HFFc6 (cell line): Measurements from ENCODE around the gene RAB27A. TPM values are rescaled to one million over a fixed set of nuclear protein-coding genes. Genes with fewer than 3 reads are reported as not detected.

Experiments
- DNase-seq: peaks from one replicate; pipeline ENCODE4 v3.0.0-alpha.2; 2018
- H3K27ac Mint-ChIP-seq: 2 replicates; pipeline ENCODE4 v1.8.0; 2020; ENCODE audit warnings: mild to moderate bottlenecking, mixed read lengths
- H3K27me3 Mint-ChIP-seq: 2 replicates; pipeline ENCODE4 v1.8.0; 2021; ENCODE audit warnings: mild to moderate bottlenecking, moderate library complexity, mixed read lengths; ENCODE audit not compliant: insufficient read depth
- H3K36me3 Mint-ChIP-seq: 2 replicates; pipeline ENCODE4 v1.8.0; 2021; ENCODE audit warnings: low read depth, mixed read lengths
- H3K4me1 Mint-ChIP-seq: 2 replicates; pipeline ENCODE4 v1.8.0; 2020; ENCODE audit warnings: low read depth, mixed read lengths
- H3K4me3 Mint-ChIP-seq: 2 replicates; pipeline ENCODE4 v1.8.0; 2020; ENCODE audit warnings: mild to moderate bottlenecking, moderate library complexity, mixed read lengths
- H3K9me3 Mint-ChIP-seq: 2 replicates; pipeline ENCODE4 v1.8.0; 2020; ENCODE audit warnings: mild to moderate bottlenecking, mixed read lengths
- CTCF ChIP-seq: fragments of 200-600 bp; sonication (generic); IDR thresholded peaks from 2 replicates; pipeline ENCODE4 v1.5.0; 2021; ENCODE audit warnings: antibody characterized with exemption, mild to moderate bottlenecking
- total RNA-seq, 6 experiments: library from RNA; stranded (reverse); fragmentation: NEBNext Ultra II Directional; extraction: Animal tissue kit (Norgen Biotek cat#: 25700); gene quantifications; 2 replicates in 1 of 6; 3 replicates in 5 of 6; pipeline ENCODE4 v1.2.3, GENCODE V29; 2021

RAB27A gene
- total RNA-seq, 6 experiments from 2014 or later: 6.9 to 13.7 (median 13.0) TPM

GRCh38 chr15:55235546-55236036 is 54.0 kb downstream of the RAB27A start:
- Mint-ChIP-seq H3K27me3 (no peaks in the 10 kb centered on the region), H3K4me1 (no peaks in the 10 kb centered on the region; the same call in 1 of the 2 replicates), H3K9me3 (no peaks in the 10 kb centered on the region), H3K4me3 (no peak overlapping the region), H3K36me3 (no peaks in the 10 kb centered on the region), H3K27ac (no peak overlapping the region)
- no peak for TF ChIP-seq CTCF
- no peak for DNase-seq

GRCh38 chr15:55234800-55235104 is 54.9 kb downstream of the RAB27A start:
- DNase-seq: no peak
- Mint-ChIP-seq H3K27me3 (no peaks in the 10 kb centered on the region), H3K4me1 (peaks cover 8% of the 10 kb centered on the region), H3K36me3 (no peaks in the 10 kb centered on the region), H3K27ac (no peak overlapping the region), H3K4me3 (no peak overlapping the region), H3K9me3 (no peaks in the 10 kb centered on the region)
- TF ChIP-seq CTCF: no peak

GRCh38 chr15:55234104-55234799 is 55.4 kb downstream of the RAB27A start:
- Mint-ChIP-seq H3K27ac (no peak overlapping the region), H3K4me3 (no peak overlapping the region), H3K4me1 (peaks cover 10% of the 10 kb centered on the region), H3K9me3 (no peaks in the 10 kb centered on the region), H3K36me3 (no peaks in the 10 kb centered on the region), H3K27me3 (no peaks in the 10 kb centered on the region)
- no peak for DNase-seq
- TF ChIP-seq CTCF: no peak

- no peak overlapping the region for H3K27ac Mint-ChIP-seq
- no peaks in the 10 kb centered on the region for H3K9me3 Mint-ChIP-seq
- peaks cover 10% of the 10 kb centered on the region for H3K4me1 Mint-ChIP-seq
- TF ChIP-seq CTCF: no peak
- no peaks in the 10 kb centered on the region for H3K27me3 Mint-ChIP-seq
- DNase-seq: no peak
- H3K4me3 Mint-ChIP-seq: no peak overlapping the region
- H3K36me3 Mint-ChIP-seq: no peaks in the 10 kb centered on the region
These were observed 58.2 kb downstream of the RAB27A start for GRCh38 chr15:55231455-55231854.

GRCh38 chr15:55230953-55231352 is 58.7 kb downstream of the RAB27A start:
- Mint-ChIP-seq H3K27me3 (no peaks in the 10 kb centered on the region), H3K4me1 (peaks cover 10% of the 10 kb centered on the region)

More at GRCh38 chr15:55230953-55231352, 58.7 kb downstream of the RAB27A start:
- Mint-ChIP-seq H3K36me3 (no peaks in the 10 kb centered on the region), H3K4me3 (no peak overlapping the region), H3K9me3 (no peaks in the 10 kb centered on the region), H3K27ac (no peak overlapping the region)
- no peak for DNase-seq
- no peak for TF ChIP-seq CTCF
